Medulla oblongata (tissue), 1 donor: ENCODE data around the gene TUBB3.
"Not testable (repeated sequence)": the region's sequence is repeated elsewhere in the genome, so short reads cannot be mapped to it uniquely, and the experiment has no call there.

Source experiments
- DNase-seq: peaks from one replicate; pipeline ENCODE4 v3.0.0-alpha.2; 2015; ENCODE audit errors: extremely low spot score

Gene TUBB3

DNA sequence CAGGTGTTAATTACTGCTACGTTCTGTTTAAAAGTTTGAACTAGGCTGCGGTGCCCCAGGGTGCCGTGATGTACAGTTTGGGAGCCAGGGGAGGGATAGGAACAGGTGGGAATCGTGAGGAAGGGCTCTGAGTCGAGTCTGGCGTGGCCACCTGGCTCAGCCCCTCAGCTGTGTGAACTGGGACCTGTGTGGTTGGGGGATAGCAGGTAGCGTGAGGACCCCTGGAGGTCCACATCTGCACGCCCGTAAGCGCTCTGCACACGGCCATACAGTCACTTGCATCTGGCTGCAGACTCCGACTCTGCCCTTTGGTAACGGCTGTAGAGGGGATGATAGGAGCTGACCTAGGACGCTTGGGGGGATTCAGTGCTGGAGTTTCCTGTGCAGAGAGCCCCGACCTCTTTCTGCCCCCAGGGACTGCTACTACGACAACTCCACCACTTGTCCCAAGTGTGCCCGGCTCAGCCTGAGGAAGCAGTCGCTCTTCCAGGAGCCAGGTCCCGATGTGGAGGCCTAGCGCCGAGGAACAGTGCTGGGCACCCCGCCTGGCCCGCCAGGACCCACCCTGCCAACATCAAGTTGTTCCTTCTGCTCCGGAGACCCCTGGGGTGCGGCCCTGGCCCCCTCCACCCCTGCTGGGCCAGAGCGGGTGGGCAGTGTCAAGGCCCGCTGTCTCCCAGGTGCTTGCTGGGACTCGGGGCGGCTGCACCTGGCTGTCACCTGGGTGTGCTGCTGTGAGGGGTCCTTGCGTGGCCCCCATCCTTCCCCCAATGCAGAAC lies 42.5 kb downstream of the TUBB3 start:
- no peak for DNase-seq

DNA sequence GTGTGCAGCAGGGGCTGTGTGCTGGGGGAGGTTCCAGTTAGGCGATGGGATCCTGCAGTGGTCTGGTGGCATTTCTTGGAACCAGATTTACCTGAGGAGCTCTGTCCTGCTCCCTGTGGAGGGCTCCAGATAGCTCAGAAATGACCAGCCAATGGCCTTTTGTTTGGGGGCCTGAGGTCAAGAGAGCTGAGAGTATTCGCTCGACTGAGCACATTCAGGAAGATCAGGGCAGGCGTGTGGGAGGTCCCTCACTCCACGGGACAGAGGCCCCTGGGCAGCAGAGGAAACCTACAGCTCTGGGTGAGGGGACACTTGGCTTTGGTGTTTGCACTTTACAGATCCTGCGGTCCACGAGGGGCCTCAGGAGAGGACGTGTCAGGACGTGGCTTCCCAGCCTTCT lies 43.6 kb downstream of the TUBB3 start:
- no peak for DNase-seq

DNA sequence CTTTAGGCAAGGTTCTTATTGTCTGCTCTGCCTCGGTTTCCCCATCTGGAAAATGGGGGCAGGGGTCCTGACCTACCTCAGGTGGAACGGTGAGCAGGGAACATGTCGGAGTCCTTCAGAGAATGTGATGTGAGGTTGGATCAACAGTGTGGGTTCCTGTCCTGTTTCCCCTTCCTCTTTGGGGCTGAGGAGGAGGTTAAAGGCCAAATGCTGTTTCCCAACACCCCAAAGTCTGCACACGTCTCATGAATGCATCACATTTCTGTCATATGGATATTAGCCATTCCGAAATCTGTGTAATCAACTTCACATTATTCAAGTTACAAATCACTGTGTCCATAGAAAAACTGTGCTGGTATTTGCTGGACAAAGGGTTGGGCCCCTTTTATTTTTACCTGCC lies 44.3 kb downstream of the TUBB3 start:
- DNase-seq: not testable (repeated sequence)

- not testable (repeated sequence) for DNase-seq
Observed at GRCh38 chr16:89968074-89968473, 44.9 kb downstream of the TUBB3 start.

DNA sequence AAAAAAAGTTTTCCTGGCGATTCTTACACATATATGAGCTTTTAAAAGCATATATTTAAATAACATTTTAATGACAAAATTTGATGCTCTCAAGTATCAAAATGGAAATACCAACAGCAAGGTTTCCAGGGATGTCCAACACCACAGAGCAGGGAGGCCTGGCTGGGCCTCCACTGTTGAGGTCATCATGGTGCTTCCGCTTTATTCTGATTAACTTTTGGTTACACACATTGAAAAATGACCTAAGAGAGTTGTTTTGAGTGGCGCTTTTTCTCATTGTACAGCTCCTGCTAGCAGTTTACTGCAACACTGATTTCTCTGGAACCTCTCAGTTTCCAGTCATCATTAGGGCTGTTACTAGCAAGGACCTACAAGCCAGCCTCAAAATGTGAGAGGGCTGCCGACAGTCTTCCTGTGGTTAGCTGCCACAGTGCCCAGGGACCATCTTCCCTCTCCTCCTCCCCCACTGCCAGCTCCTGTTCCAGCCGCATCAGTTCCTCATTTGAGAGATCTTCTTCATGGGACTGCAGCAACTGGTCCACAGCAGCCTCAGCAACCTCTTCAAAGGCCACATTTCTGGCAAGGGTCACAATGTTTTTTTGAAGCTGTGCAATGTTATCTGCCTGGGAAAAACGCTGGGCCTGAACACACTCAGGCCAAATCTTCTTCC lies 46.7 kb downstream of the TUBB3 start:
- DNase-seq: peak; percentile 63

DNA sequence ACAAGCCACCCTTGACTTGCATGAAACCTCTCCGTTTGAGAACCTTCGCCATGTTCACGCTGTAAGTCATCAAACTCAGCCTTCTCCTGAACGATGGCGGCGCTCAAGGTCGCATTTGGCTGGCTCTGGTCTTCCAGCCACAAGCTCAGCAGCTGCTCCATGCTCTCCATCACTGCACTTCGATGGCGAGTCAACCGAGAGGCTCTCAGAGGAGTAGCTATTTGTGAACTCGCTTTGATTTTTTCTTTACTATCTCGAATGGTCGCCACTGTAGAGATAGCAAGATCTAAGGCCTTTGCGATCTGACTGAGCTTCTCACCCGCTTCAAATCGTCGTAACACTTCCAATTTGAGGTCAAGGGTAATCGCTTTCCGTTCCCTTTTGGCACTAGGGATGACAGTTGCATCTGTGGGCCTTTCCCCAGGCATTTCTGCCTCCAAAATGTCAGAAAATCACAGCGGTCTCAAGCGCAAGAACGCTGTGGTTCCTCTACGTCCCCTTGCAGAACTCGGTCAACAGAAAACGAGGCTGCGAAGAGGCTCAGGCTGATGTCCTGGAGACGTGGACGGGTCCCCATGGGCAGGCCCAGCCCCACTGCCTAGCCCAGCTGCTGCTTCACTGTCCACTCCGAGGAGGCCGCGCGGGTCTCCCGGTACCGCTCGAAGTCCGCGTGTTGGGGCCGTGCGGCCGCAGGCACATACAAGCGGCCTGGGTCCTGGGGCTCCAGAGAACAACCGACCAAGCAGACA lies 48.5 kb downstream of the TUBB3 start:
- no peak for DNase-seq

GRCh38 chr16:89972244-89973234 lies 49.4 kb downstream of the TUBB3 start:
- peak; percentile 98 for DNase-seq

DNA sequence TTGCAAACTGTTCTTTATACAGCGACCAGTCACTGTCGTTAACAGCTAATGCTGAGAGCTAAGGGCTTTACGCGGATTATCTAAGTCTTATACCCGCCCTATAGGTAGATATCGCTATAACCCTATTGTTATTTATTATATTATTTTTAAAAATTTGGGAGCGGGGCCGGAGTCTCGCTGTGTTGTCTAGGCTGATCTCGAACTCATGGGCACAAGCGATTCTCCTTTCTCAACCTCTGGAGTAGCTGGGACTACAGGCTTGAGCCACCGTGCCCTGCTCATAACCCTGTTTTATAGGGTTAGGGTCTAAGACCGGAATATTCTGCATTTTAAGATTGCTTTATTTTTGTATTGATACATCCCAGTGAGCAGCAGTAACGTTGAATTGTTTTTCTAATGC lies 50.1 kb downstream of the TUBB3 start:
- no peak for DNase-seq

DNA sequence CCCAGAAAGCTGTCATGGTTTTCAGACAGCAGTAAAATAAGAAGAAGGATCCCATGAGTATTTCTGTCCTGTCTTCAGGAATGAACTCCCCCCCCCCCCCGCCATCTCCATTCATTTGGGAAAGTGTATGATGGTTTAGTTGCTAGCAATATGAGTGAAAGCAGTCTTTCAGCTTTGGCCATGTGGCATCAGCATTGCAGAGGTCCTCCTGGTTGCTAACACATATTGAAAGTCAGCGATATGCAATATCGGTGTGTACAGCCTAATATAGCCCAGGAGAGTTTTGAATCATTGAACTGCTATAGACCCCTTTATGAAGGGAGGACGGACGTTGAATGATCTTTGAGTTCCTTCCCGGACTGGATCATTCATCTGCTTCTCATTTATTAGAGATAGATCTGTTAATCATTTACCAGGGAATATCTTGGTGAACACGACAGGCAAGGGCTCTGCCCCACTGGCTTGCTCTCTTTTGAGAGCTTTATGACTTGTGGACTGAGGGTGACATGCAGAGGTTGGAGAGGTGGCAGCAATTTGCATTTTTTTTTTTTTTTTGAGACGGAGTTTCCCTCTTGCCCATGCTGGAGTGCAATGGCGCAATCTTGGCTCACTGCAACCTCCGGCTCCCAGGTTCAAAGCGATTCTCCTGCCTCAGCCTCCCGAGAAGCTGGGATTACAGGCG lies 50.7 kb downstream of the TUBB3 start:
- DNase-seq: no peak

GRCh38 chr16:89974870-89975269 lies 51.7 kb downstream of the TUBB3 start:
- no peak for DNase-seq

DNA sequence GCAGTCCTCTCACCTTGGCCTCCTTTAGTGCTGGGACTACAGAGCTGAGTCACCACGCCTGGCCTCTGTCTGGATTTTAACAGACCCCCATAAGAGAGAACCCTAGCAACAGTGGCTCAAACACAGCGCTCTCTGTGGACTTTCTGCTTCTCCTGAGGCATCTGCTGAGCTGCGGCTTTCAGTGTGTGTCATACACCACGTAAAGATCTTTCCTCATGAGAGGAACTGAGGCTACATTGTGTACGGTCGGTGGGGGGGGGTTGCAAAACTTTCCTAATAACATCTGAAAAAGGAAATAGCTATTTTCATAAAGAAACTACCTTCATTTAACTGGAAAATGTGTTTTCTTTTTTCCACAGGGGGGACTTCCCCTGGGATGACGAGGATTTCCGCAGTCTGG lies 58.3 kb downstream of the TUBB3 start:
- DNase-seq: no peak

DNA sequence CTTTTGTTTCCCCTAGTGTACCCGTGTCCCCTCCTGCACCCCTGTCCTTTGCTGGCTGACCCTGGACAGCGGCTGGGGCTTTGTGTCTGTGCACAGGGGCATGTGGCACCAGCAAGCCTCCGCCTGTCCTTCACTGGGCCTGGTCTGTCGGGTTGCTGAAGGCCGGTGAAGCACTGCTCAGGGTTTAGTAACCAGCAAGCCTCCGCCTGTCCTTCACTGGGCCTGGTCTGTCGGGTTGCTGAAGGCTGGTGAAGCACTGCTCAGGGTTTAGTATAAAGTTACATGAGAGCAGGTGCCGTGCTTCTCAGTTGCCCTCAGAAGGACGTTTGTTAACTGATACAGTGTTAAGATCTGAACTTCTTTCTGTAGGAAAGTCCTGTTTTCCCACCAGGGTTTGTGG lies 59.2 kb downstream of the TUBB3 start:
- no peak for DNase-seq

- no peak for DNase-seq
Observed at GRCh38 chr16:89983536-89983935, 60.4 kb downstream of the TUBB3 start.

DNA sequence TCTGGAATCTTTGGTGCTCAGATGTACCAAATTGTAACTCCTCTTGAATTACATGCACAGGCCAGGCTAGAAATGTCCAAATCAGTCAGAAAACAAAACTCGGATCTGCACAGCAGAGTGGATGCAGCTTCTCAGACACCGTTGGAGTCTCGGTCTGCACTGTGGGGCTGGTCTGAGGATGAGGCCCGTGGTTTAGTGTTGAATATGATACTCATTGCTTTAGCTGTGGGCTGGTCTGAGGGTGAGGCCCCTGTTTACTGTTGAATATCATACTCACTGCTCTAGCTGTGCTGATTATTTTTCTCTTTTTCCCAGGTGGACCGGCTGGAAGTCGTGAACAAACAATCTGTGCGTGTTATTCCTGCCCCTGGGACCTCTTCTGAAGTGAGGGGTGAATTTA lies 61.1 kb downstream of the TUBB3 start:
- no peak for DNase-seq

- DNase-seq: no peak
Observed at GRCh38 chr16:89985219-89985618, 62.1 kb downstream of the TUBB3 start.
